H9 (cell line): ENCODE data around the gene RET. TPM values are rescaled to one million over a fixed set of nuclear protein-coding genes. Genes with fewer than 3 reads are reported as not detected.

Source experiments
- DNase-seq: peaks from one replicate; pipeline ENCODE4 v3.0.0-alpha.2; 2017
- H2AFZ ChIP-seq: one replicate; pipeline ENCODE4 v1.6.1; 2013; ENCODE audit warnings: mild to moderate bottlenecking, low read length, control low read depth, moderate library complexity
- H2AK5ac ChIP-seq: 2 replicates; pipeline ENCODE4 v1.6.1; 2013; ENCODE audit warnings: low read length, control low read depth, mixed read lengths; ENCODE audit not compliant: insufficient read length
- H2BK120ac ChIP-seq: one replicate; pipeline ENCODE4 v1.6.1; 2013; ENCODE audit warnings: low read depth, mild to moderate bottlenecking, low read length, control low read depth, inconsistent platforms; ENCODE audit not compliant: poor library complexity, severe bottlenecking
- H2BK12ac ChIP-seq: 2 replicates; pipeline ENCODE4 v1.6.1; 2013; ENCODE audit warnings: low read length, control low read depth, mixed read lengths, low read depth; ENCODE audit not compliant: insufficient read length
- H2BK15ac ChIP-seq: 2 replicates; pipeline ENCODE4 v1.6.1; 2013; ENCODE audit warnings: low read depth, low read length, control low read depth
- H2BK20ac ChIP-seq: one replicate; pipeline ENCODE4 v1.6.1; 2013; ENCODE audit warnings: low read depth, mild to moderate bottlenecking, low read length, control low read depth, inconsistent platforms; ENCODE audit not compliant: poor library complexity, severe bottlenecking
- H2BK5ac ChIP-seq: 2 replicates; pipeline ENCODE4 v1.6.1; 2013; ENCODE audit warnings: low read length, control low read depth, mixed read lengths; ENCODE audit not compliant: insufficient read length
- H3K14ac ChIP-seq: 2 replicates; pipeline ENCODE4 v1.6.1; 2013; ENCODE audit warnings: low read length, control low read depth; ENCODE audit not compliant: insufficient read depth
- H3K18ac ChIP-seq: 2 replicates; pipeline ENCODE4 v1.6.1; 2013; ENCODE audit warnings: low read depth, mild to moderate bottlenecking, mixed read lengths, low read length, control low read depth; ENCODE audit not compliant: insufficient read length
- H3K23ac ChIP-seq: 2 replicates; pipeline ENCODE4 v1.6.1; 2013; ENCODE audit warnings: low read length, control low read depth, mixed read lengths, low read depth; ENCODE audit not compliant: insufficient read length
- H3K23me2 ChIP-seq: 2 replicates; pipeline ENCODE4 v1.6.1; 2013; ENCODE audit warnings: low read depth, mild to moderate bottlenecking, mixed read lengths, low read length, control low read depth; ENCODE audit not compliant: insufficient read length, poor library complexity, severe bottlenecking
- H3K27ac ChIP-seq: 2 replicates; pipeline ENCODE4 v1.5.1; 2013; ENCODE audit warnings: low read length, control low read depth, mixed read lengths, low read depth; ENCODE audit not compliant: insufficient read length
- H3K27me3 ChIP-seq: 2 replicates; pipeline ENCODE4 v1.6.1; 2013; ENCODE audit warnings: low read length, control low read depth, inconsistent platforms; ENCODE audit not compliant: insufficient read depth
- H3K4ac ChIP-seq: 2 replicates; pipeline ENCODE4 v1.6.1; 2013; ENCODE audit warnings: low read depth, mild to moderate bottlenecking, control low read depth, inconsistent platforms, low read length, moderate library complexity
- H3K4me1 ChIP-seq: 2 replicates; pipeline ENCODE4 v1.6.1; 2013; ENCODE audit warnings: low read length, control low read depth, inconsistent platforms; ENCODE audit not compliant: insufficient read depth
- H3K4me2 ChIP-seq: 2 replicates; pipeline ENCODE4 v1.6.1; 2013; ENCODE audit warnings: low read length, control low read depth, mixed read lengths; ENCODE audit not compliant: insufficient read length, insufficient read depth
- H3K56ac ChIP-seq: 2 replicates; pipeline ENCODE4 v1.6.1; 2013; ENCODE audit warnings: low read depth, mild to moderate bottlenecking, mixed read lengths, low read length, control low read depth; ENCODE audit not compliant: insufficient read length
- H3K79me1 ChIP-seq: 2 replicates; pipeline ENCODE4 v1.6.1; 2013; ENCODE audit warnings: low read depth, mild to moderate bottlenecking, moderate library complexity, low read length, control low read depth, inconsistent platforms; ENCODE audit not compliant: insufficient read depth, poor library complexity, severe bottlenecking
- H3K79me2 ChIP-seq: 2 replicates; pipeline ENCODE4 v1.6.1; 2013; ENCODE audit warnings: low read length, control low read depth, inconsistent platforms; ENCODE audit not compliant: insufficient read depth
- H3K9ac ChIP-seq: 2 replicates; pipeline ENCODE4 v1.6.1; 2013; ENCODE audit warnings: low read length, control low read depth, mixed read lengths; ENCODE audit not compliant: insufficient read length; ENCODE audit errors: extremely low read depth
- H3K9me3 ChIP-seq: one replicate; pipeline ENCODE4 v1.6.1; 2013; ENCODE audit warnings: low read depth, low read length, inconsistent platforms; ENCODE audit not compliant: control insufficient read depth
- H3T11ph ChIP-seq: one replicate; pipeline ENCODE4 v1.6.1; 2013; ENCODE audit warnings: mild to moderate bottlenecking, low read length, control low read depth, inconsistent platforms
- H4K20me1 ChIP-seq: one replicate; pipeline ENCODE4 v1.6.1; 2013; ENCODE audit not compliant: control insufficient read depth, insufficient read length, insufficient read depth
- H4K5ac ChIP-seq: 2 replicates; pipeline ENCODE4 v1.6.1; 2013; ENCODE audit warnings: low read depth, mild to moderate bottlenecking, mixed read lengths, low read length, control low read depth; ENCODE audit not compliant: insufficient read length
- H4K8ac ChIP-seq: replicated peaks from 2 replicates; pipeline ENCODE4 v1.6.1; 2013; ENCODE audit warnings: low read length, control low read depth, mixed read lengths, low read depth; ENCODE audit not compliant: insufficient read length
- H4K91ac ChIP-seq: 2 replicates; pipeline ENCODE4 v1.6.1; 2013; ENCODE audit warnings: low read depth, mild to moderate bottlenecking, moderate library complexity, mixed read lengths, low read length, control low read depth; ENCODE audit not compliant: insufficient read length
- H3K27ac Mint-ChIP-seq, 3 experiments: 2 replicates in 2 of 3; 3 replicates in 1 of 3; pipeline ENCODE4 v1.8.0; 2020 to 2021; ENCODE audit warnings: mixed read lengths in 3 of 3, mild to moderate bottlenecking in 1 of 3, moderate library complexity in 1 of 3
- H3K27me3 Mint-ChIP-seq: 2 replicates; pipeline ENCODE4 v1.8.0; 2021; ENCODE audit warnings: low read depth, mild to moderate bottlenecking, moderate library complexity, mixed read lengths
- H3K36me3 Mint-ChIP-seq, 3 experiments: 2 replicates in 2 of 3; 3 replicates in 1 of 3; pipeline ENCODE4 v1.8.0; 2020 to 2021; ENCODE audit warnings: low read depth in 3 of 3, mixed read lengths in 3 of 3; ENCODE audit not compliant: insufficient read depth in 1 of 3
- H3K4me1 Mint-ChIP-seq, 2 experiments: 2 replicates each; pipeline ENCODE4 v1.8.0; 2020; ENCODE audit warnings: mixed read lengths in 2 of 2
- H3K4me3 Mint-ChIP-seq, 2 experiments: 2 replicates in 1 of 2; 3 replicates in 1 of 2; pipeline ENCODE4 v1.8.0; 2020 to 2021; ENCODE audit warnings: mild to moderate bottlenecking in 2 of 2, mixed read lengths in 2 of 2, moderate library complexity in 1 of 2
- H3K9me3 Mint-ChIP-seq, 2 experiments: 2 replicates in 1 of 2; 3 replicates in 1 of 2; pipeline ENCODE4 v1.8.0; 2020; ENCODE audit warnings: mild to moderate bottlenecking in 2 of 2, mixed read lengths in 2 of 2, moderate library complexity in 1 of 2
- CTCF ChIP-seq: fragments of 200-600 bp; sonication (generic); conservative IDR thresholded peaks from 3 replicates; pipeline ENCODE4 v1.8.0; 2021; ENCODE audit warnings: antibody characterized with exemption, mild to moderate bottlenecking
- WGBS: extraction: QIAGEN DNeasy Blood & Tissue Kit; methylation state at CpG from one replicate; pipeline ENCODE4 v1.1.7; 2013; ENCODE audit warnings: missing lambda C conversion rate, low lambda C conversion rate, mixed read lengths; ENCODE audit not compliant: insufficient read length; ENCODE audit errors: extremely low coverage; 5-methylcytosine and 5-hydroxymethylcytosine counted together
- total RNA-seq: library from RNA; stranded (reverse); gene quantifications from 2 replicates; pipeline ENCODE4 v1.2.1, GENCODE V29; 2021

RET gene
- total RNA-seq, 1 experiment from 2014 or later: 12.2 TPM

GRCh38 chr10:43077421-43078171, 727 bp downstream of the RET start:
- Histone ChIP-seq H3K4ac (no peak overlapping the region), H2AFZ (no peak overlapping the region), H3K56ac (no peak overlapping the region), H2AK5ac (no peak overlapping the region), H3K18ac (no peak overlapping the region), H4K20me1 (no peaks in the 10 kb centered on the region), H3K27me3 (peaks cover 20% of the 10 kb centered on the region), H3K4me1 (no peaks in the 10 kb centered on the region), H3K23me2 (peaks cover 10% of the 10 kb centered on the region), H3K79me2 (no peaks in the 10 kb centered on the region), H3K23ac (no peak overlapping the region), H3K9me3 (no peaks in the 10 kb centered on the region), H3K9ac (no peak overlapping the region), H2BK120ac (no peak overlapping the region), H2BK15ac (no peak overlapping the region), H2BK20ac (no peak overlapping the region), H4K5ac (no peak overlapping the region), H2BK5ac (no peak overlapping the region), H4K8ac (no peak overlapping the region), H4K91ac (no peak overlapping the region), H3K14ac (no peak overlapping the region), H2BK12ac (no peak overlapping the region), H3K4me2 (peak overlapping the region; percentile 34), H3T11ph (no peak overlapping the region), H3K79me1 (no peaks in the 10 kb centered on the region), H3K27ac (no peak overlapping the region)
- DNase-seq: no peak
- Mint-ChIP-seq H3K9me3 (no peaks in the 10 kb centered on the region; a peak in 1 of 5 replicates), H3K27ac (no peak overlapping the region), H3K27me3 (peaks cover 60% of the 10 kb centered on the region), H3K36me3 (peaks cover 0 to 2% (median 0%) of the 10 kb centered on the region in 3 experiments; a peak in 1 of 7 replicates), H3K4me3 (peak overlapping the region; percentile 64 to 80), H3K4me1 (peaks cover 8 to 13% of the 10 kb centered on the region in 2 experiments; a peak in 3 of 4 replicates)
- no CpG with 5 or more reads among the region's 72 CpGs for WGBS
- no peak for TF ChIP-seq CTCF
